Medulla oblongata (tissue), 1 donor: ENCODE data around the gene BOLA3.
"Not testable (repeated sequence)": the region's sequence is repeated elsewhere in the genome, so short reads cannot be mapped to it uniquely, and the experiment has no call there.

ENCODE experiments used
- DNase-seq: peaks from one replicate; pipeline ENCODE4 v3.0.0-alpha.2; 2015; ENCODE audit errors: extremely low spot score

BOLA3 gene

DNA sequence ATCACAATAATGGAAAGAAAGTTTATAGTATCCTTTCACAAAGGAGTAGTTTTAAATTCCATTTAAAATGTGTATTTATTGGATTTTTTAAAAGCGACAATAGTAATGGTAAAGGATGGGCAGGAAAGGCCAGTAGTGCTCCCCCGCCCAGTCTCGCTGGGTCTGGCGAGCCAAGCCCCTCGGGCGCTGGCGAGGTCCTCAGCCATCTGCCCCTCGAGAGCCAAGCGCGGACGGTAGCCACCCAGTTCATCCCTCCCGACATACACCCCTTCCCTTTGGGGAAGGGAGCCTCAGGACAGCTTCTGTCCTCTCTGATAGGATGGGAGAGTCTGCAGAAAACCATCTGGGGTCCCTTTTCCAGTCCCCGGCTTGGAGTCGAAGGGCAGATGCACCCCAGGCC, 45.2 kb downstream of the BOLA3 start:
- DNase-seq: no peak

DNA sequence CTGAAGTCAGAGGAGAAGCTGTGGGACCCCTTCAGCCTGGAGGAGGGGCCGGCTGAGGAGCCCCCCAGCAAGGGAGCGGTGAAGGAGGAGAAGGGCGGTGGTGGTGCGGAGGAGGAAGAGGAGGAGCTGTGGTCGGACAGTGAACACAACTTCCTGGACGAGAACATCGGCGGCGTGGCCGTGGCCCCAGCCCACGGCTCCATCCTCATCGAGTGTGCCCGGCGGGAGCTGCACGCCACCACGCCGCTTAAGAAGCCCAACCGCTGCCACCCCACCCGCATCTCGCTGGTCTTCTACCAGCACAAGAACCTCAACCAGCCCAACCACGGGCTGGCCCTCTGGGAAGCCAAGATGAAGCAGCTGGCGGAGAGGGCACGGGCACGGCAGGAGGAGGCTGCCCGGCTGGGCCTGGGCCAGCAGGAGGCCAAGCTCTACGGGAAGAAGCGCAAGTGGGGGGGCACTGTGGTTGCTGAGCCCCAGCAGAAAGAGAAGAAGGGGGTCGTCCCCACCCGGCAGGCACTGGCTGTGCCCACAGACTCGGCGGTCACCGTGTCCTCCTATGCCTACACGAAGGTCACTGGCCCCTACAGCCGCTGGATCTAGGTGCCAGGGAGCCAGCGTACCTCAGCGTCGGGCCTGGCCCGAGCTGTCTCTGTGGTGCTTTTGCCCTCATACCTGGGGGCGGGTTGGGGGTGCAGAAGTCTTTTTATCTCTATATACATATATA, 46.0 kb downstream of the BOLA3 start:
- DNase-seq: no peak

DNA sequence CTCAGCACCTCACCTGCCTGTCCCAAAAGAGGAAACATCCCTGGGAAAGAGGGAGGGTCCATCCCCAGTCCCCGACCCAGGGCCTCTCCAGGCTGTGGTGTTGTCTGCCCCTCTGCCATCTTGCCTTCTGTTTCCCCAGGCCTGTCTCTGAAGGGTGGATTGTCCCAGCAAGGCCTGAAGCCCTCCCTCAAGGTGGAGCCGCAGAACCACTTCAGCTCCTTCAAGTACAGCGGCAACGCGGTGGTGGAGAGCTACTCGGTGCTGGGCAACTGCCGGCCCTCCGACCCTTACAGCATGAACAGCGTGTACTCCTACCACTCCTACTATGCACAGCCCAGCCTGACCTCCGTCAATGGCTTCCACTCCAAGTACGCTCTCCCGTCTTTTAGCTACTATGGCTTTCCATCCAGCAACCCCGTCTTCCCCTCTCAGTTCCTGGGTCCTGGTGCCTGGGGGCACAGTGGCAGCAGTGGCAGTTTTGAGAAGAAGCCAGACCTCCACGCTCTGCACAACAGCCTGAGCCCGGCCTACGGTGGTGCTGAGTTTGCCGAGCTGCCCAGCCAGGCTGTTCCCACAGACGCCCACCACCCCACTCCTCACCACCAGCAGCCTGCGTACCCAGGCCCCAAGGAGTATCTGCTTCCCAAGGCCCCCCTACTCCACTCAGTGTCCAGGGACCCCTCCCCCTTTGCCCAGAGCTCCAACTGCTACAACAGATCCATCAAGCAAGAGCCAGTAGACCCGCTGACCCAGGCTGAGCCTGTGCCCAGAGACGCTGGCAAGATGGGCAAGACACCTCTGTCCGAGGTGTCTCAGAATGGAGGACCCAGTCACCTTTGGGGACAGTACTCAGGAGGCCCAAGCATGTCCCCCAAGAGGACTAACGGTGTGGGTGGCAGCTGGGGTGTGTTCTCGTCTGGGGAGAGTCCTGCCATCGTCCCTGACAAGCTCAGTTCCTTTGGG, 47.2 kb downstream of the BOLA3 start:
- no peak for DNase-seq

DNA sequence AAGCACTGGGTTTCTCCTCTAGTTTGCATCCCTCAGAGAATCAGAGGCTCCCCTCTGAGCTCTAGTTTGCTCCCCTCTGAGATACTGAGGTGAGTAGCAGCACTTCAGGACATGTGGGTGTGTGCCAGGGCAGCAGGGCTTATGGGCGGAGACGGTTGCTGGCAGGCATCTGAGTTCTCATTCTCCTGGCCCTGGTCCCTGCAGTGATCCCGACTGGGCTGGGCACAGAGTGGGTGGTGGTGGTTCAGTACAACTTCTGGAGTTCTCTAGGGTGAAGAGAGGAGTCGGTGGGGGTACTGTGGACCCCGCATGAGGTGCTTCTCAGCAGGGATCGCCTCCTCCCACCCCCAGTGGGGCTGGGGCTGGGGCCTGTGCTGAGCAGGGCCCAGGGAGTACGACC, 47.9 kb downstream of the BOLA3 start:
- DNase-seq: no peak

DNA sequence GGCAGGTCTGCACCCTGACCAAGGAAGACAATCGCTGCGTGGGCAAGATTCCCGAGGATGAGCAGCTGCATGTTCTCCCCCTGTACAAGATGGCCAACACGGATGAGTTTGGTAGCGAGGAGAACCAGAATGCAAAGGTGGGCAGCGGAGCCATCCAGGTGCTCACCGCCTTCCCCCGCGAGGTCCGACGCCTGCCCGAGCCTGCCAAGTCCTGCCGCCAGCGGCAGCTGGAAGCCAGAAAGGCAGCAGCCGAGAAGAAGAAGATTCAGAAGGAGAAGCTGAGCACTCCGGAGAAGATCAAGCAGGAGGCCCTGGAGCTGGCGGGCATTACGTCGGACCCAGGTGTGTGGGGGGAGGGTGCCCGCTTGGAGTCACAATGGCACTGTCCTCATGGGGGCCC, 48.4 kb downstream of the BOLA3 start:
- no peak for DNase-seq

DNA sequence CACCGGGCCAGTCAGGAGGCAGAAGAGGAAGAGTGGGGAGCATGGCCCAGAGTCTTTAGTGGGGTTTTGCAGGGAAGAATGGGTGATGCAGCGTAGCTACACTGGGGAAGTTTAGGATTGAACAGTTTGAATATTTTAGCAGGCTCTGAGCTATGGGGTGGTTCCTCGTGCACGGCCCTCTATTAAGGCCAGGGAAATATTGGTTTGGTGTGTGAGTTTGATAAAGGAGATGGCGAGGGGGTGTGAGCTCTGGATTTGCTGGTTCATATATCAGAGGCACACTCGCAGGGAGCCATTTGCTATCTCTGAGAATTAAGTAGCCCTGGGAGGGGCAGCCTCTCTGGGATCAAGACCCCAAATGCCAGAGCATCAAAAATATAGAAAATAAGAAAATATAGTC, 50.1 kb downstream of the BOLA3 start:
- DNase-seq: no peak

DNA sequence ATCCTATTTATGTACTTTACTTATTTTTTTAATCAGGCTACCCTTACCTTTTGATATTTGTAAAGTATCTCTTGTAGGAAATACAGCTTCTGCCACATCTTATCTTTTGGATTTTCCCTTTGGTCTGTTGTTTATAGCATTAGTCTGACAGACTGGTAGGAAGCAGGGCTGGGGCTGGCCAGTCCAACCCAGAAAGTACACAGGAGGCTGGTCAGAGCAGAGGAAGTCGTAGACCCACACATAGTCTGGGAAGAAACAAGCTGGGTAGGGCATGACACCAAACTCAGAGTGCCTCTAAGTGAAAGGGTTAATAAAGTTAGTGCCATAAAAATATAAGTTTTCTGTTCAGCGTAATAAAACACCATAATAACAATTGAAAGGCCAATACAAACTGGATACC, 51.7 kb downstream of the BOLA3 start:
- no peak for DNase-seq

DNA sequence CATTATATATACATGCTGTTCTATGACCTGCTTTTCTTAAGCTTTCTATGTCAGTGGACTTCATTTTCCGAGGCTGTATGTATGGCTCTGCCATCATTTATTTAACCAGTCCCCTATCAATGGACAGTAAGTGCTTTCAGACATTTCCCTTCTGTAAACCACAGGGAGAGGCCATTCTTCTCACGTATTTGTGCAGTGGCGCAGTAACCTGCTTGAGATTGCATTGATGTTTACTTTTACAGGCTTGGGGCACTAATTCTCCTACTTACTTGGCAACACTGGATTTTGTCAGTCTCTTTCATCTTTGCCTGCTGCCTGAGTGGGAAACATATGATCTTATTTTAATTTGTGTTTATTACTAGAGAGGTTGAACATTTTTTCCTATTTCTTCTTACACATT, 52.1 kb downstream of the BOLA3 start:
- DNase-seq: no peak

DNA sequence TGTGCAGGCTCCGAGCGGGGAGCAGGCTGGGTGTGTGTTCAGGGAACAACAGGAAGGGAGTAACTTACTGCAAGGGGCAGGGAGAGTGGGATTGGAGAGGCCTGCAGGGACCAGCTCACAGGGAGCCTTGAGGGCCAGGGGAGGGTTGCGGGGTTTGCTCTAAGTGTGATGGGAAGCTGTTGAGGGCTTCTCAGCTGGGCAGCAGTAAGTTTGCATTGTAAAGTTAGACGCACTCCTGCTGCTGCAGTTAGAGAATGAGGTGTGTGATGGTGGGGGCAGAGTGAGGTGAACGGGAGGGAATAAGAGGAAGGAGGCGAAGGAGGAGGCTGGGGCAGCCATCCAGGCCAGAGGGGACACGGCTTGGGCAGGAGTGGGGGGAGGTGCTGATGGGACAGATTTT, 53.4 kb downstream of the BOLA3 start:
- DNase-seq: no peak

DNA sequence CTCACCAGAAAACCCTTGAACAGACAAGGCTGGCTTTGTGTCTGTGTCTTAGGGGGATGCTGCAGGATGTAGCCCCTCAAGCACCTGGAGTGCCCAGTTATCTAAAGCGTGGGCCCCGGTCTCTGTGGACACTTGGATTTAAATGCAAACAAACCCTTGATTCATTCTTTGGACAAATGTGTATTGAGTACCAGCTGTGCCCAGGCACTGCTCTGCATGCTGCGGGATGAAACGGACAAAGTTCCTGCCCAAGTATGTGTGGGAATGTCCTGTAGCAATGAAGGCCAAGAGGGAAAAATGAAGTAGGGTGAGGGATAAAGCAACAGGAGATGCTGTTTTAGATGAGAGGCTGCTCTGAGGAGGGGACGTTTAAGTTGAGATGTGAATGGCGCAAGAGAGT, 53.9 kb downstream of the BOLA3 start:
- DNase-seq: peak; percentile 69

DNA sequence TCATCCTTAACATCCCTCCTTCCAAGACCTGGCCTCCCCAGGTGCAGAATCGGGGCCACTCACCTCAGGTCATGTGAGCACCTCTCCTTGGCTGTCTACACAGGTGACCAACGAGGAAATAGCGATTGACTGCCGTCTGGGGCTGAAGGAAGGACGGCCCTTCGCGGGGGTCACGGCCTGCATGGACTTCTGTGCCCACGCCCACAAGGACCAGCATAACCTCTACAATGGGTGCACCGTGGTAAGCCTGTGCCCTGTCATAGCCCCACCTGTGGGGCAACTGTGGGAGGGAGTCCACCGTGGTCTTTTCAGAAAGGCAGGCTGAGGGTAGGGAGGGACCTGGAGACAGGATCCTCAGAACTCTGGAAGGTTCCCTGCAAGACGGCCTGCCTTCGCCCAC, 54.3 kb downstream of the BOLA3 start:
- DNase-seq: no peak

DNA sequence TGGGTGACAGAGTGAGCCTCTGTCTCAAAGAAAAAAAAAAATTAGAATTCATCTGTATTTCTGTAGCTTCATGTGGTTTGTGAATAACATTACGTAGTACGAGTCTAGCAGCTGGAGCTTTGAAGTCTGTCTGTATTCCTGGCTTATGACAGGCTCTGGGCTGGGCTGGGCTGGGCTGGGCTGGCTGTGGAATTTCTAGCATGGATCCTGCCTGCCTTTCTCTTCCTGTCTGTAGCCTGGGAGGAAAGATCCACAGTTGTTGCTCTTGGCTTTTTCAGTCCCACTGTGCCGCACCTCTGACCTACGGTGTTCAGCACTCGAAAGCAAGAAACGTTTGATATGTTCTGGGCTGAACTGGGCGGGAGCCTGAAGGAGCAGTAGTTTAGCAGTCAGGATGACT, 55.4 kb downstream of the BOLA3 start:
- peak; percentile 40 for DNase-seq

DNA sequence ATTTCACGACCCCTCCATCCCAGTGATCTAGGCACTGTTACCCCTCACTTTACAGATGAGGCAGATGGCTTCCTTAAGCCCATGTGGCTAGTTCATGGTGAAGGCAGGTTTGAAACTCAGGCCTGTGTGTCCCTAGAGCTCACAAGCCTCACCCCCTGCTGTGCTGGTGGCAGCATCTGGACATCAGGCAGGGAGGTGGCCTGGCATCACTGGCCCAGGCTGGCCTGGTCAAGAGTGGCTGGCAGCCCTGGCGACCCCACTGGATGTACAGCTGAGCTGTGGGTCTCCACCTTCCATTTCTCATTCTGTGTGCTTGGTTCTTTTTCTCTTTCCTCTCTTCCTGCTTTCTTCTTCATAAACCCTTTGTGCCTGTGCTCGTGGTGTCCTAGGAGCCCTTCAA, 56.3 kb downstream of the BOLA3 start:
- DNase-seq: no peak

DNA sequence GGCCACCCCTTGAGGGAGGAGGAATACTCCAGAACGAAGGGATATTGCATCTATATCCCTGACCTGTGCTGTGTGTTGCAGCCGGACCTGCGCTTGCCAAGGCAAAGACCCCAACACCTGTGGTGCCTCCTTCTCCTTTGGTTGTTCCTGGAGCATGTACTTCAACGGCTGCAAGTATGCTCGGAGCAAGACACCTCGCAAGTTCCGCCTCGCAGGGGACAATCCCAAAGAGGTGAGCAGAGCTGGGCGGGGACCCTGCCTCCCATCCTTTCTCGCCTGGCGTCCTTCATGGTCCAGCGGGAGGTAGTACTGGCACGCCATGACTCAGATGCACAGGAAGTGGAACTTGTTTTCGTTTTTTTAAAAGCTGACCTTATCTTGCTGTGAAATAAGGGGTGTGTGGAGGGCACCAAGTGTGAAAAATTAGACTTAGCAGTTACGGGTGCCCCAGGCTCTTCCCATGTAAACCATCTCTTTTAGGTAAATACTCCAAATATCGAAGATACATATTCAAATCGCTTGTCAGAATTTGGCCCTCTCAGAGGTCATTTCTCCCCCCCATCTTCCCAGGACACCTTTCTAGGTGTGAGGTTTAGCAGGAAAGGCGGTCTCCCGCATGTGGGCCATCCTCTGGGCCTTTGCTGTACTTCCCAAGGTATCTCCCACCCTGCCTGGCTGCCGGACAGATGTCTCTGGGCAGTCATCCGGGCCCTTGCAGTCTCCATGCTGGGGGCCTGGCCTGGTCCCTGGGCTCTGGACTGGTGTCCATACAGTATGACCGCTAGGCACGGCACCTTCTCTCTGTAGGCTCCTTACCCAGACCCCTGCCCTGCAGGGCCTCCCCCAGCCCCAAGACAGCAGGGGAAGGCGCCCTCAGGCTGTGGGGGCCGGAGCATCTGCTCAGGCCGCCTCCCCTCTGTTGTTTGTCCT, 57.6 kb downstream of the BOLA3 start:
- no peak for DNase-seq

DNA sequence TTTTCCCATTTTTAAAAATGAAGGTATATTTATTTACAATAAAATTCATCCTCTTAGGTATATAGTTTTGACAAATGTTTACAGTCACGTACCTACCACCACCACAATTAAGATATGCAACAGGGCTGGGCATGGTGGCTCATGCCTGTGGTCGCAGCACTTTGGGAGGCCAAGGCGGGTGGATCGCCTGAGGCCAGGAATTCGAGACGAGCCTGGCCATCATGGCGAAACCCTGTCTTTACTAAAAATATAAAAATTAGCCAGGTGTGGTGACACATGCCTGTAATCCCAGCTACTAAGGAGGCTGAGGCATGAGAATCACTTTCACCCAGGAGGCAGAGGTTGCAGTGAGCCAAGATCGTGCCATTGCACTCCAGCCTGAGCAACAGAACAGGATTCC, 59.0 kb downstream of the BOLA3 start:
- DNase-seq: not testable (repeated sequence)

DNA sequence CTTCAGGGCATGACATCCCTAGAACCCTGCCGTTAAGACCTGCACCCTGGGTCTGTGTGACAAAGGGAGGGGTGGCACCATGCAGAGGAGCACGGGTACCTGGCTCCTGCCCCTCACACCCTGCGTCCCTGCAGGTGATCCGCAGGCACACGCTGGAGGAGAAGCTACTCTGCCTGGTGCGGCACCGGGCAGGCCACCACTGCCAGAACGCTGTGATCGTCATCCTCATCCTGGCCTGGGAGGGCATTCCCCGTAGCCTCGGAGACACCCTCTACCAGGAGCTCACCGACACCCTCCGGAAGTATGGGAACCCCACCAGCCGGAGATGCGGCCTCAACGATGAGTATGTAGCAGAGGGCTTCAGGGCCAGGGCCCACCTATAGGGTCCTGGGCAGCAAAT, 60.0 kb downstream of the BOLA3 start:
- no peak for DNase-seq

DNA sequence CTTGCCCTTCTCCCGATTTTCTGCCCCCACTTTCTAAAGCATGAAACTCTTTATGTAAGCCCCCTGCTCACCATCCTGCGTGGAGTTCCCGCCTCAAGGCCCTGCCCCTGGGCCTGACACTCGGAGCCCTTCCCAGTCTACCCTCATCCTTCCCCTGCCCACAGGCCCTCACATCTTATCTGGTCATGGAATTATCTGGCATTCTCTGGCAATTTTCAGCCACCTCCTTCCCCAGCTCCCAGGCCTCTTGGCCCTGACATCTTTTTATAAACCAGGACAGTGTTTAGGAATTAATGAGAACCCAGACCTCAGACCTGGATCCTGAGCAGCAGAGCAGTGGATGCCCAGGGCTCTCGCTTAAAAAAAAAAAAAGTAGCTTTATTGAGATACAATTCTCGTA, 61.7 kb downstream of the BOLA3 start:
- no peak for DNase-seq
